ENCODE results near the gene TSPEAR. TPM values are rescaled to one million over a fixed set of nuclear protein-coding genes. Genes with fewer than 3 reads are reported as not detected.
A peak's percentile ranks its signal among the peaks of the same experiment; 100 is the strongest.

TSPEAR gene
- total and polyA plus RNA-seq, 12 donors: under 0.01 to 3.4 (median 1.0) TPM; not detected in 3

DNA sequence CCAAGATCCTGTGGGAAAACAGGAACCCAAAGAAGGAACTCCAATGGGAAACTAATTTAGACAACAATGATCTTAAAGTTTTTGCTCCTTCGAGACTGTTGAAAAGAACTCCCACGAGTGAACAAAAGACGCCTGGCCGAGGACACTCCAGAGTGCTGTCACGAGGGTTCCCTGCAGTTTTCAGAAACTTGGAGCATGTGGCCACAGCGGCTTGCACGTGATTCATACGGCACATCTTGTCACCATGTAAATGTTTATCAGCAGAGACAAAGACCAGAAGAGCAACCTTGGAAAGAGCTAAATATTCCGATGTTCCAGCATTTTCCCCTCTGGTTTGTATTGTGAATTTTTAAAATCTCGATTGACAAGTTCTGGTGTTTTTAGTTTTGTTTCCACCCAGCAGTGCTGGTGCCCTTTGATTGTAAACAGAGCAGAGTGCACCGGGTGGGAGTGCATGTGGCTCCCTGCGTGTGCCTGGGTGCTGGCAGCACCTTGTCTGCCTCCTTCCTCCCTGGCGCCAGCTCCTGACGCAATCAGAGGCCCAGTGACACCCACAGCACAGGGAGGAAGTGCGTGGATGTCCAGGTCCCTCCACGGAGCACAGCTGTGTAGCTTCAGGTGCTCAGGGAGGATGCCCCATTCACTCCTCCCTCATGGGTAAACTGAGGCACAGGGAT is 233.1 kb downstream of the TSPEAR start:
- no peaks in the 10 kb centered on the region for H3K36me3 ChIP-seq
- ATAC-seq (peak; percentile 43 to 84 (median 68)), DNase-seq (no peak)
- no peak for TF ChIP-seq CTCF (IDR thresholded peaks at IDR 0.05)
- intact Hi-C loops (cut with DNase I): loop anchor here in 2 of 10 donors (10.0 kb wide), 2 partner anchors 123 to 133 kb away; partner anchors contain the start of gene TRPM2 (in 1 of the 2)
- H3K4me1 ChIP-seq: peaks cover 0 to 24% (median 2%) of the 10 kb centered on the region in 9 donors
- 33 to 34% methylated on average over 16 of the region's 16 CpGs for WGBS, 2 donors
- no peaks in the 10 kb centered on the region for H3K9me3 ChIP-seq
- peak overlapping the region in 3 of 10 donors; percentile 37 to 63 (median 41) for H3K27ac ChIP-seq
- H3K4me3 ChIP-seq: no peak overlapping the region
- H3K27me3 ChIP-seq: peaks cover 0 to 8% (median 4%) of the 10 kb centered on the region in 7 donors

DNA sequence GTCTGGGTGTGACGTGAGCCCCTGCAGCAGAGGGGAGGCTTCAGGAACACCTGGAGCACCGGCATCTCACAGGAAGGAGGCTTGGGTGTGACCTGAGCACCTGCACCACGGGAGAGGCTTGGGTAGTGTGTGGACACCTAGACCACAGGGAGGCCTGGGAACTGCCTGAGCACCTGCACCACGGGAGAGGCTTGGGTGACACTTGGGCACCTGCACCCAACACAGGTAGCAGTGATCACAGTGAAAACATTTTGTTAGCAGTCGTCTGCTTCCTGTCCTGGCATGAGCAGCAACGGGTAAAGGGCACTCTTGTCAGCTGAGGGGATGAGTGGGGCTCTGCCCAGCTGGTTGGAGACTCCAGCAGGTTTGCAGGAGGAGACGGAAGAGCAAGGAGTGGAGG is 233.7 kb downstream of the TSPEAR start:
- peak in 4 of 8 donors; percentile 22 to 36 (median 32) for ATAC-seq
- H3K36me3 ChIP-seq: no peaks in the 10 kb centered on the region
- H3K4me1 ChIP-seq: peaks cover 0 to 24% (median 2%) of the 10 kb centered on the region in 9 donors
- 48 to 55% methylated on average over 7 of the region's 7 CpGs for WGBS, 2 donors
- peaks cover 0 to 4% (median 0%) of the 10 kb centered on the region in 7 donors for H3K27me3 ChIP-seq
- H3K9me3 ChIP-seq: no peaks in the 10 kb centered on the region
- H3K4me3 ChIP-seq: no peak overlapping the region
- intact Hi-C loops (cut with DNase I): loop anchor here in 2 of 10 donors (10.0 kb wide), 2 partner anchors 123 to 133 kb away; partner anchors contain the start of gene TRPM2 (in 1 of the 2)
- no peak for TF ChIP-seq CTCF (IDR thresholded peaks at IDR 0.05)
- peak overlapping the region in 1 of 10 donors; percentile 52 for H3K27ac ChIP-seq
- DNase-seq: no peak

GRCh38 chr21:44477131-44477530 is 234.2 kb downstream of the TSPEAR start:
- H3K9me3 ChIP-seq: no peaks in the 10 kb centered on the region
- H3K4me3 ChIP-seq: no peak overlapping the region
- ATAC-seq: no peak
- H3K4me1 ChIP-seq: peaks cover 0 to 24% (median 2%) of the 10 kb centered on the region in 9 donors
- 74 to 78% methylated on average over 8 of the region's 8 CpGs for WGBS, 2 donors
- H3K27me3 ChIP-seq: no peaks in the 10 kb centered on the region
- intact Hi-C loops (cut with DNase I): loop anchor here in 2 of 10 donors (10.0 kb wide), 2 partner anchors 122 to 132 kb away; partner anchors contain the start of gene TRPM2 (in 1 of the 2)
- TF ChIP-seq CTCF (IDR thresholded peaks at IDR 0.05): no peak
- peak overlapping the region in 1 of 10 donors; percentile 52 for H3K27ac ChIP-seq
- no peak for DNase-seq
- H3K36me3 ChIP-seq: no peaks in the 10 kb centered on the region

DNA sequence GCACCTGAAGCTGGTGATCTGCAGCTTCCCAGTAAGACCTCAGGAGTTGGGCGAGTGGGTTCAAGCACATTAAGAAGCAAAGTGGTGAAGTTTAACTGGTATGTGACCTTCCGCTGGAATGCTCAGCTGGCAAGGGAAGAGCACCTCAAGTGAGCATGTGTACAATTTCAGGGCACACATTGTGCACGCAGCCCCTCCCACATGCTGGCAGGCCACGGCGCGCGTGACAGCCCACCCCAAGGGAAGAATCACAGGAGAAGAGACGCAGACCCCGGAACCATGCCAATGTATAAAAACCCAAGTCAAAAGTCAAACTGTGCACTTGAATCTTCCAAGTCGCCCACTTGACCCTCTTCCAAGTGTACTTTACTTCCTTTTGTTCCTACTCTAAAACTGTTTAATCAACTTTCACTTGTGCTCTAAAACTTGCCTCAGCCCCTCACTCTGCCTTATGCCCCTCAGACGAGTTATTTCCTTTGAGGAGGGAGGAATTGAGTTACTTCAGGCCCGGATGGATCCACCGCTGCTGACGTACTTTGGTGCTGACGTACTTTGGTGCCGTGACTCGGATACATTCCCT is 236.0 kb downstream of the TSPEAR start:
- H3K4me3 ChIP-seq: no peak overlapping the region
- peaks cover 0 to 24% (median 2%) of the 10 kb centered on the region in 9 donors for H3K4me1 ChIP-seq
- TF ChIP-seq CTCF (IDR thresholded peaks at IDR 0.05): no peak
- no peak overlapping the region for H3K27ac ChIP-seq
- WGBS, 2 donors: 83 to 88% methylated on average over 17 of the region's 17 CpGs
- no peaks in the 10 kb centered on the region for H3K9me3 ChIP-seq
- DNase-seq: no peak
- H3K27me3 ChIP-seq: no peaks in the 10 kb centered on the region
- no peaks in the 10 kb centered on the region for H3K36me3 ChIP-seq
- ATAC-seq: no peak
- intact Hi-C loops (cut with DNase I): loop anchor here in 2 of 10 donors (10.0 kb wide), 2 partner anchors 121 to 131 kb away; partner anchors contain the start of gene TRPM2 (in 1 of the 2)
